NCI-H2081 treated with DMSO at 0.1 percent for 48 hours (cell line): ENCODE data around the gene DEF6.
A peak's percentile ranks its signal among the peaks of the same experiment; 100 is the strongest.
"Not testable (repeated sequence)": the region's sequence is repeated elsewhere in the genome, so short reads cannot be mapped to it uniquely, and the experiment has no call there.

ENCODE experiments used
- DNase-seq: peaks from one replicate; lab custom pipeline; 2025; lab: John Stamatoyannopoulos, UW

DEF6 gene

DNA sequence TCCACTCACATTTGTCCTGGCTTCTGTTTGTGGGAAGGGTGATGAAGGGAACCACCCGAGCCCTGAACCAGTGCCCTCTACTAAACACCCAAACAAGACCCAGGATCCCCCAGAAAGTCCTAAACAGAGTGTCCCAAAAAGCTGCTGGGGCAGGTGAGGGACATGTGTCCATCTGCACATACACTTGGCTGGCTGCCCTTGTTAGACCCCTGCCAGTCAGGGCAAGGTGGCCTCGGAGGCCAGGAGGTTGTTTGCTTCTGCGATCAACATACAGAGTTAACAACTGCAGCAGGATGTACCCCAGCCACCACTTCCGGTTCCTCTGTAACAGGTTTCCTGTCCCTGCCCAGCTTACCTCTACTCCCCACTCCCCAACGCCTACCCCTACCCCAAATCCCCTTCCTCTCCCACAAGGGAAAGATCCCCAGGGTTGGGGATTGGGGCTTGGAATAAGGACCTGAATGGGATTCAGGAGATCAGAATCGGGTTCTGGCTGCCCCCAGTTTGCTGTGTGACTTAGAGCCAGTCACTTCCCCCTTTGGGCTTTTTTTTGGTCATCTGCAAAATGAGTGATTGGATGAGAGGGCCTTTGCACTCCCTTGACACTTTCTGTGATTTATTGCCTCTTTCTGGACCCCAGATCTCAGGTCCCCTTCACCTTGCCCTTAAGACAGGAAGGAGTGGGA lies 13.9 kb downstream of the DEF6 start:
- DNase-seq, result no peak

DNA sequence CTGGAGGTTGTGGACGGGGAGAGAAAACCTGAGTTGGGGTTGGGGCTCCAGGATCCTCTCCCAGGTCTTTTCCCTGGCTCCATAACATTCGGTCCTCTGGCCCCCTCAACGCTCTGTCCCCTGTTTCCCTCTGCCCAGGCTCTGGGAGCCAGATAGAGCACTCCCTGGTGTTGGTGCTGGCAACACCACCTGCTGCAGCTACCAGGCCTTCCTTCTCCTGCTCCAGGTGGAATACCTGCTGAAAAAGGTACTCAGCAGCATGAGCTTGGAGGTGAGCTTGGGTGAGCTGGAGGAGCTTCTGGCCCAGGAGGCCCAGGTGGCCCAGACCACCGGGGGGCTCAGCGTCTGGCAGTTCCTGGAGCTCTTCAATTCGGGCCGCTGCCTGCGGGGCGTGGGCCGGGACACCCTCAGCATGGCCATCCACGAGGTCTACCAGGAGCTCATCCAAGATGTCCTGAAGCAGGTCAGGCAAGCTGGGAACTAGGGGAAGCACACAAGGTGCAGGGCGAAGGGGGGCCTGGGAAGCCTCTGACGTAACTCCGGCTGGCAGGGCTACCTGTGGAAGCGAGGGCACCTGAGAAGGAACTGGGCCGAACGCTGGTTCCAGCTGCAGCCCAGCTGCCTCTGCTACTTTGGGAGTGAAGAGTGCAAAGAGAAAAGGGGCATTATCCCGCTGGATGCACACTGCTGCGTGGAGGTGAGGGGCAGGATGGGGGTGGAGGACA lies 14.6 kb downstream of the DEF6 start:
- DNase-seq, result no peak

DNA sequence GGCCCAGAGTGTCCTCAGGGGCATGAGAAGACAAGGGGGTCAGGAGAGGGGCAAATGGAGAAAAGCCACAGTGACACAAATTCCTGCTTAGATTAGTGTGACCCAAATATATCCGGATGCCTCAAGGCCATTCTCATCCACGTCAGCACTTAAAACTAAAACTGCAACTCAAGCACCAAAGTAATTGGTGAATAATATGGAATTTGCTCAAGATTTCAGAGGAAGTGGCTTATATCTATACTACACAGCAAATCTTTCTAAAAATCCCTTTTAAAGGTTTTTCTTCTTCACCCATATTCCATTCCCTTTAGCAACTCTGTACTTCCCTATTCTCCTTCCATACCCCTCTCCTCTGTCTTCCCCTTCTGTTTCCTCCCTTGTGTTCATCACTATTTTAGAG lies 15.2 kb downstream of the DEF6 start:
- no peak for DNase-seq

DNA sequence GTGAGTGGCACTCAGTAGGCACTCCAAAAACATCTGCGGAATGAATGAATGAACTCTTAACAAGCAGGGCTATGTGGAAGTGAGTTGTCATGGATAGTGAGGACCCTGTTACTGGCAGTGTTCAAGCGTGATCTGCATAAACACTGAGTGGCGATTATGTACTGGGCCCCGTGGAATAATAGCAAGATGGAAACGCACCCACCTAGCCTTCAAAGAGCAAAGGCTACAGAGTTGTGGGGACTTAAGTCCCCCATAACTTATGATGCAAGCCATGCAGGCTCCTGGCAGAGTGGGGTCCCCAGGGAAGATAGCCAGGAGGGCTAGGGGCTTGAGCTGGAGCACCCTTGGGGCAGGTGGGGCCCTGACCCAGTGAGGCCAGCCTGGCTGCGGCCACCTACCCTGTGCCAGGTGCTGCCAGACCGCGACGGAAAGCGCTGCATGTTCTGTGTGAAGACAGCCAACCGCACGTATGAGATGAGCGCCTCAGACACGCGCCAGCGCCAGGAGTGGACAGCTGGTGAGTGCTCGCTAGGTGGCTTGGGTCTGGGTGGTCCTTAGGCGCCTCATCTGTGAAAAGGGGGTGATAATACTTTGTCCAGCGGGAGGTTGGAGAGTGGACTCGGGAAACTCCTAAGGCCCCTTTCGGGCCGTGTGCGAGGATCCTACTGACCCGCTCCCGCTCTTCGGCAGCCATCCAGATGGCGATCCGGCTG lies 20.0 kb downstream of the DEF6 start:
- DNase-seq, result no peak

DNA sequence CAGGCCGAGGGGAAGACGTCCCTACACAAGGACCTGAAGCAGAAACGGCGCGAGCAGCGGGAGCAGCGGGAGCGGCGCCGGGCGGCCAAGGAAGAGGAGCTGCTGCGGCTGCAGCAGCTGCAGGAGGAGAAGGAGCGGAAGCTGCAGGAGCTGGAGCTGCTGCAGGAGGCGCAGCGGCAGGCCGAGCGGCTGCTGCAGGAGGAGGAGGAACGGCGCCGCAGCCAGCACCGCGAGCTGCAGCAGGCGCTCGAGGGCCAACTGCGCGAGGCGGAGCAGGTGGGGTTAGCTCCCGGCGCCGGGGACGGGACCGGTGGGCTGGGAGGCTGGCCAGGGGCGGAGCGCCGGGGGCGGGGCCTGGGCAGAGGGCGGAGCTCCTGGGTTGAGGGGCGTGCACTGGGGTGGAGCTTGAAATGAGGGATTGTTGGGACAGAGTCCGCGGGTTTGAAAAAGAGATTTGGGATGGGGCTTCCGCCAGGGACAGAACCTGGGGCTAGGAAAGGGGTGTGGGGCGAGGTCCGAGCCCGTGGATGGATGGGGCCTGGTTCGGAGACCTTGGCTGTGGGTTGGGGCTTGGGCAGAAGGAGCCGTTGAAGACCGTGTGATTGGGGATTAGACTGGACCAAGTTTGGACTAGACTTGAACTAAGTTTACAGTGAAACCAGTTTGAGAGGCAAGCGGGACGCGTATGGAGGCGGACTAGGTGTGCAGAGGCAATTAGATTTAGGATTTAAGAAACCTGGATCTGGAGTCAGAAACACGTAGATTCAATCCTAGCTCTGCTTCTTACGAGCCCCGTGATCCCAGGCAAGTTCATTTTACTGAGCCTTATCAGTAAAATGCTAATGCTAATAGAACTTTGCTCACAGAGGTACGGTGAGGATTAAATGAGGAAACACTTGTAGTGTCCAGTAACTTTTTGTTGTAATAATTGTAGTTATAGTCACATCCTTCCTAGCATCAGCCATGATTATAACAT lies 20.9 kb downstream of the DEF6 start:
- DNase-seq, result no peak

DNA sequence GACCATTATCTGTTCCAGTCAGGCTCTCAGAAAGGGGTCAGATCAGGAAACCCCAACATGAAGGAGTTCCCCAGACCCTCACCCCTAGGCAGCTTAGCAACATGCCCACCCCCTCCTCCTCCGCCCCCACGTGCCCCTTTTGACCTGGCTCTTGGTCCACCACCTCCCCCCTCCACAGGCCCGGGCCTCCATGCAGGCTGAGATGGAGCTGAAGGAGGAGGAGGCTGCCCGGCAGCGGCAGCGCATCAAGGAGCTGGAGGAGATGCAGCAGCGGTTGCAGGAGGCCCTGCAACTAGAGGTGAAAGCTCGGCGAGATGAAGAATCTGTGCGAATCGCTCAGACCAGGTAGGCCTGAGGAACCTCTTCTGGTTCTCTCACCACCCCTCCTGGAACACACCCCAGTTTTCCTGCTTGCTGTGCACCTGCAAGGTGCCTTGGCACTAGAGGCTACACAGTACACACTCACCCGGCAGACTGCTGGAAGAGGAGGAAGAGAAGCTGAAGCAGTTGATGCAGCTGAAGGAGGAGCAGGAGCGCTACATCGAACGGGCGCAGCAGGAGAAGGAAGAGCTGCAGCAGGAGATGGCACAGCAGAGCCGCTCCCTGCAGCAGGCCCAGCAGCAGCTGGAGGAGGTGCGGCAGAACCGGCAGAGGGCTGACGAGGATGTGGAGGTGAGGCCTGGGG lies 21.9 kb downstream of the DEF6 start:
- no peak for DNase-seq

DNA sequence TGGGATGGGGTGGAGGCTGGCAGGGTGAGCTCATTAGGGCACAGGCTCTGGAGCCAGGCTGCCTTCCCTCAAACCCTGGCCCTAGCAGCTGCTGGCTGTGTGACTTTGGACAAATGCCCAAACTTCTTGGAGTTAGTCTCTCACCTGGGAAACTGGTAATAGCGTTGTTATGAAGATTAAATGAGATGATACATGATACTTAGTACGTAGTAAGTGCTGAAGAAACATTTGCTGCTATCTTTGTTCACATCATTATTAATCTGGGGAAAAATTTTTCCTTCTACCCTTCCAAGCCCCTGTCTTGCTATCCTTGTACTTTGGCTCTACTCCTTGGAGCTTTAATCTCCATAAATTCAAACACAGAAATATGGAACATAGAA lies 22.4 kb downstream of the DEF6 start:
- no peak for DNase-seq

DNA sequence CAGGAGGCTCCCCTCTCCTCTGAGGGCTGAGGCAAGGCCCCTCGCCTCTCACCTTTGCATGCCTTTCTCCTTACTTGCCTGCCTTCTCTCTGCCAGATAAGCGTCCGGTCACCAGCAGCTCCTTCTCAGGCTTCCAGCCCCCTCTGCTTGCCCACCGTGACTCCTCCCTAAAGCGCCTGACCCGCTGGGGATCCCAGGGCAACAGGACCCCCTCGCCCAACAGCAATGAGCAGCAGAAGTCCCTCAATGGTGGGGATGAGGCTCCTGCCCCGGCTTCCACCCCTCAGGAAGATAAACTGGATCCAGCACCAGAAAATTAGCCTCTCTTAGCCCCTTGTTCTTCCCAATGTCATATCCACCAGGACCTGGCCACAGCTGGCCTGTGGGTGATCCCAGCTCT lies 23.5 kb downstream of the DEF6 start:
- no peak for DNase-seq

DNA sequence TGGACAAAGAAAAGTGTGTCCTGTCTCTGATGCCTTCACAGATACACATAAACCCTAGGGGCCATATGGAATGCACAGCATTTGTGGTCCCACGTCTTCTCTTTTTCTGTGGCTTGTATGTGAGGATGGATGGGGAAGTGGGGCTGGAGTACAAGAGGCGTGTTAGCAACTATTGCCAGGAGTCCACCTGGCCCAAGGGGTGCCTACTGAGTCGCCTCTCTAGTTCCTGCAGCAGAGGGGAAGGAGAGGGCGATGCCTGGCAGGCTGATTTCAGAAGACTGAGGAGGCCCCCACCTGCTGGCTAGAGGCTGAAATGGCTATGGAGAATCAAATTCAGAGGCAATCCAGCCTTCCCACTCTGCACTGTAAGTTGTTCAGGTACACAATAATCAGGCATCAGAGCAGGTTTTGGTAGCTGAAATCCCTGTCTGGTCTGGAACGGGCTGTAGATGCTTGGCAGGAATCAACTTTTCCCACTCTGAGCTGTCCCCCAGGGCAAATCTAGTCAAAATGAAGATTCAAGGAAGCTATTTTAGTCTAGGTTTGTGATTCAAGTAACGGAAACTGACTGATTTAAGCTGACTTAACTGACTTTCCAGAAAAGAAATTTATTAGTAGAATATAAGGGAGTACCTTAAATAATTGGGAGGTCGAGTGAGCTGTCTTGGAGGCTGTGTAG lies 29.9 kb downstream of the DEF6 start:
- no peak for DNase-seq

DNA sequence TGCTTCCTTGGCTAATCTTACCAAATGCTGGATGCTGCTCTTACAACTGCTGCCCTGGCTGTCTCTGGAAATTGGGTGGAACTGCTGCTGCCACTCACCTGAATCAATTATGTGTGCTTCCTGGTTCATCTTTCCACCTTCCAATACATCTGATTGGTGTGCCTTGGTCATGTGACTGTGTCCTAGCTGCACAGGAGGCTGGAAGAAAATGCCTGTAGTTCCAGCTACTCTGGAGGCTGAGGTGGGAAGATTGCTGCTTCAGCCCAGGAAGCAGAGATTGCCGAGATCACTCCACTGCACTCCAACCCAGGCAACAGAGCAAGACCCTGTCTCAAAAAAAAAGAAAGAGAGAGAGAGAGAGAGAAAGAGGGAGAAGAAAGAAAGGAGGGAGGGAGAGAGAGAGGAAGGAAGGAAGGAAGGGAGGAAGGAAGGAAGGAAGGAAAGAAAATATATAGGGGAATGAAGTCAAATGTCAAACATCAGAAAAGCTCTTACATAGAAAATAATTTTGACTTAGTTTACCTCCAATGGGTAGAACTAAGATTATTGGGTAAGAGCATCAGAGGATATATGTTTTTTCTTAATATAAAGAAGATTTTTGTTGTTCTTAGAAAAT lies 30.6 kb downstream of the DEF6 start:
- no peak for DNase-seq

DNA sequence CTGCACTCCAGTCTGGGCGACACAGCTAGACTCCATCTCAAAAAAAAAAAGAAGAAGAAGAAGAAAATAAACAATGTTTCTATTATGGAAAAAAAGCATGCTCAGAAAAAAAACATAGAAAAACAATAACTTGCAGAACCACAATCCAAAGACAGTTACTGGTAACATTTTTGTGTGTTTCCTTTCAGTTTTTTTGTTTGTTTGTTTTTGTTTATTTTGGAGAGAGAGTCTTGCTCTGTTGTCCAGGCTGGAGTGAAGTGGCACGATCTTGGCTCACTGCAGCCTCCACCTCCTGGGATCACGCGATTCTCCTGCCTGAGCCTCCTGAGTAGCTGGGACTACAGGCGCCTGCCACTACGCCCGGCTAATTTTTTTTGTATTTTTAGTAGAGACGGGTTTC lies 31.3 kb downstream of the DEF6 start:
- not testable (repeated sequence) for DNase-seq

DNA sequence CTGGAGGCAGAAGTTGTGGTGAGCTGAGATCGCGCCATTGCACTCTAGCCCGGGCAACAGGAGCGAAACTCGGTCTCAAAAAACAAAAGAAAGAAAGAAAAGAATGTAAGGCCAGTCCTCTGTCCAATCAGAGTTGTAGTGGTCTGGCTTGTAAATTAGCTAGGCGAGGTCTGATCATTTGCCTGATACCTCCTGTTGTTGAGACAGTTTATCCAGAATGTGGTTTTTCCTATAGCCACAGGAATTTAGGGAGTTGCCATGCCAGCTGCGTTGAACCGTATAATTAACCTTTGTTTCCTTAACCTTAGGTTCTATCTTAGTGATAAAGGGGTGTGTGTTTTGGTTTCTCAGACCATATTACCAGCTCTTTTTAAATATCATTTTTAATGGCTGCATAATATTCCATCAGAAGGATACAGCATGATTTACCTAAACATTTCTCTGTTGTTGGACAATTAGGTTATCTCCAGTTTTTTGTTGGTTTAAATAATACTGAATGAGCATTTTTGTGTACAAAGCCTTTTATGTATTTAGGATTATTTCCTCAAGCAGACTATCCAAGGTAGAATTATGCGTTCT lies 33.0 kb downstream of the DEF6 start:
- DNase-seq, result no peak

DNA sequence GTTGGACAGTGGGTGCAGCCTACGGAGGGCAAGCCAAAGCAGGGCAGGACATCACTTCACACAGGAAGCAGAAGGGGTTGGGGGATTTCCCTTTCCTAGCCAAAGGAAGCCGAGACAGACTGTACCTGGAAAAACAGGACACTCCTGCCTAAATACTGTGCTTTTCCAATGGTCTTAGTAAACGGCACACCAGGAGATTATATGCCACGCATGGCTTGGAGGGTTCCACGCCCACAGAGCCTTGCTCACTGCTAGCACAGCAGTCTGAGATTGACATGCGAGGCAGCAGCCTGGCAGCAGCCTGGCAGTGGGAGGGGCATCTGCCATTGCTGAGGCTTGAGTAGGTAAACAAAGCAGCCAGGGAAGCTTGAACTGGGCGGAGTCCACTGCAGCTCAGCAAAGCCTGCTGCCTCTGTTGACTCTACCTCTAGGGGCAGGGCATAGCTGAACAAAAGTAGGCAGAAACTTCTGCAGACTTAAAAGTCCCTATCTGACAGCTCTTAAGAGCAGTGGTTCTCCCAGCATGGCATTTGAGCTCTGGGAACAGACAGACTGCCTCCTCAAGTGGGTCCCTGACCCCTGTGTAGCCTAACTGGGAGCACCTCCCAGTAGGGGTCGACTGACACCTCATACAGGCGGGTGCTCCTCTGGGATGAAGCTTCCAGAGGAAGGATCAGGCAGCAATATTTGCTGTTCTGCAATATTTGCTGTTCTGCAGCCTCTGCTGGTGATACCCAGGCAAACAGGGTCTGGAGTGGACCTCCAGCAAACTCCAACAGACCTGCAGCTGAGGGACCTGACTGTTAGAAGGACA lies 34.7 kb downstream of the DEF6 start:
- peak; percentile 20 for DNase-seq

DNA sequence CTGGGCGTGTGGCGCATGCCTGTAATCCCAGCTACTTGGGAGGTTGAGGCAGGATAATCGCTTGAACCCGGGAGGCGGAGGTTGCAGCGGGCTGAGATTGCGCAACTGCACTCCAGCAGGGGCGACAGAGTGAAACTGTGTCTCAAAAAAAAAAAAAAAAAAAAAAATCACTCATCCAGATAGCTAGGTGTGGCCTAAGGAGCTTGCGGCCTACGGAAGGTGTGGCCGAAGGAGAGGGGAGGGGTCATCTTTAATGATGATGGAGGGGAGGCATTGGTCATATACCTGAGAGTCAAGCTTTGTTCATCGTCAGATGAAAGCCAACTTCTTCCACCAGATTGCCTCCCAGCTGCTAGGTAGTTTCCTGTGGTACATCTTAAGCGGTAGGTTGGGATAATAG lies 43.9 kb downstream of the DEF6 start:
- no peak for DNase-seq

DNA sequence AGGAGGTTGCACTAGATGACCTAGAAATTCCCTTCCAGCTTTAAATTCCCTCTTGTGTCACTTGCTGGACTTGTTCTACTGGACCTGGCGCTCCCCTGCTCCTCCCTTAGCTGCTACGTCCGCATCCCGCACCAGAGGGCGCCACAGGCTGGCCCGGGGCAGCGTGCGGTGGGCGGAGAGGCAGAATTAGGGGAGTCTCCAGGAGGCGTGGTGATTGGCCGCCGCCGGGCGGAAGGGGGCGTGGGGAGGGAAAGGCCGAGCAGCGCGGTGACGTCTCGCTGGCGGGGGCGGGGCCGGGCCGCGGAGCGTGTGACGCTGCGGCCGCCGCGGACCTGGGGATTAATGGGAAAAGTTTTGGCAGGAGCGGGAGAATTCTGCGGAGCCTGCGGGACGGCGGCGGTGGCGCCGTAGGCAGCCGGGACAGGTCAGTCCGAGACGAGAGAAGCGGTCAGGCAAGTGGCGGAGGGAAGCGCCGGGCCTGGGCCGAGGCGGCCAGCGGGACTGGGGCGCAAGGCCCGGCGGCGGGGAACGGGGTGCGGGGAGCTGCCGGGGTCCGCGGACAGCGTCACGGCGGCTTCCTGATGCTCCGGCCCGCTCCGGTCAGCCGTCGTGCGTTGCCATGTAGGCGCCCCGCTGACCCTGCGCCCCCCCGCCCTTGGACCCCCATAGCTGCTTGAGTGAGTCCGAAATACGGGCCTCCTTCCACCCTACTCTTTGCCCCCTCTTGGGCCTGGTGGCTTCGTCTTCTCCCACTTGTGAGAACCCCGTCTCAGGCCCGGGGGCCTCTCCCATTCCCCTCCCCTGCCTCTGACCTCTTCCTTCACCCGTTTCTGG lies 44.9 kb downstream of the DEF6 start, which contains the start of gene PPARD:
Gene PPARD, plus strand, starts transcription at position 301 of the 834 bp plus-strand sequence. CDS start 68,530 bp downstream, outside the sequence.
- peak; percentile 67 for DNase-seq

DNA sequence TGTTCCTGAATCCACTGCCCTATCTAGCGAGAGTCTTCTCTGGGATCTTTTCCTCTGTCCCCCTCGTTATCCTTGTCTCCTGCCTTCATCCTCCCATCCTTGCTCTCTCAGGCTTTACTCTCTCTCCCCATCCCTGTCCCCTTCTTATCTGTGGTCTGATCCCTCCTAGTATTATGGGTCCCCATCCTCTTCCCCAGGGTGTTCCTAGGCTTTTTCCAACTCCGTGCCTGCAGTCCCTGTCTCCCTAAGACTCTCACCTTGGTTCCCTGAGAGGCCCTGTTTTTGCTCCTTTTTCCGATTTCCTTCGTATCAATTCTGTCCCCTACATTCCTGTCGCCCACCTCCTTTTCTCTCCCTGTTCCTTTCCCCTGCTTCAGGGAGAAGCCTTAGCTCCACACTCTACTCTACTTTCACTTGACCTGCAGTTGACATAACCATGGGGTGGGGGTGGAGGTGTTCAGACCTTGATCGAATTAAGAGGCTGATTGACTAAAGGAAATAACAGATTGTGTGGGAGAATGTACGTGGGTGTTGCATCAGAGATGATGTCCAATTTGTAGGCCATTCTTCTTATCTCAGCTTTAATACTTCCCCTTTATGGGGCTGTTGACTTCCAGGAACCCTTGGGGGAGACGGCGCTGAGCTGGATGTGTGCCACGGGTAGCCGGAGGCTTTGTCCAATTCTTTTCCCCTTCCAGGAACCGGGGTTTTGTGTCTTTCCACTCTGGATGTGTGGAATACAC lies 45.6 kb downstream of the DEF6 start:
- DNase-seq, result no peak

DNA sequence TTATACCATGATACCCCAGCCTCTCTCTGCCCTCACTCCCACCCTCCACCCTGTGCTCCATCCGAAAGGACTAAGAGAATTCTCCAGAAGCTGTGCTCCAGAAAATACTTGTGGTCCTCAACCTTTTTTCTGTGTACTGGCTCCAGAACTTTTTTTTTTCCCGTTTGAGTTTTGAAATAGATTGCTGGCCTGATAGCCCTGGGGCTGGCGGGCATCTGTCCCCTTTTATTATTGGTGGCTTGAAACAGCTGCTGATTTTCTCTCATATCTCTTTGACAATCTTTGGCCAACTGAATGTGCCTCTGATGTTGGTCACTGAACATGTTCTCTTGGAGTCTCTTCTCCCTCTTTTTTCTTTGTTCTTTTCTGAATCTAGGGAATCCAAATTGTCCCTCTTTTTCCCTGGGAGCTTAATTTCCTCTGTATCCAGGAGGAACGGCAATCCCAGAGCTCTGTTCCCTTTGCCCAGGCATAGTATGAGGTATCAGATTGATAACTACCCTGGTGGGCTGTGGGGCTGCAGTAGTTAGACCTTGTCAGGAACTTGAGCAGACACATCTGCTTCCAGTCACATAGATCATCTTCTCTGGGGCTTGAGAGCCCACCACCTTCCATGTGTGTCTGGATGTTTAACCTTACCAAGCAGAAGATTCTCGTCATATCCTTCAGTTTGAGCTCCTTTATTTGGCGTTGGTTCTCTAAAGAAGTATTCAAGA lies 46.4 kb downstream of the DEF6 start:
- no peak for DNase-seq
